Cardiac fibroblast (primary cell): ENCODE results near the gene GLT6D1.

Experiments
- DNase-seq, 2 donors: peaks; one replicate each; pipeline versions ENCODE4 v3.0.0 to v3.0.0-alpha.2; 2010; ENCODE audit warnings: low read depth in 2 of 2
- H3K4me3 ChIP-seq, 2 donors: replicated peaks in 1 of 2; 1 replicate in 1 of 2; 2 replicates in 1 of 2; pipeline ENCODE4 v1.5.1; 2011; ENCODE audit warnings: low read depth in 2 of 2, low read length in 2 of 2, mild to moderate bottlenecking in 2 of 2, moderate library complexity in 1 of 2
- CTCF ChIP-seq: IDR thresholded peaks from one replicate; pipeline ENCODE4 v1.5.1; 2011; ENCODE audit warnings: low read depth, mild to moderate bottlenecking, low read length, inconsistent platforms

The GLT6D1 gene

GRCh38 chr9:135591506-135592330 is 47.6 kb downstream of the GLT6D1 start:
- TF ChIP-seq CTCF: no peak
- no peak overlapping the region for H3K4me3 ChIP-seq
- no peak for DNase-seq

- TF ChIP-seq CTCF: no peak
- H3K4me3 ChIP-seq: no peak overlapping the region
- DNase-seq: no peak
Measured at GRCh38 chr9:135590486-135591079, 48.8 kb downstream of the GLT6D1 start.

GRCh38 chr9:135589596-135590485 is 49.5 kb downstream of the GLT6D1 start:
- H3K4me3 ChIP-seq: no peak overlapping the region
- TF ChIP-seq CTCF: no peak
- no peak for DNase-seq

GRCh38 chr9:135588886-135589595 is 50.3 kb downstream of the GLT6D1 start:
- DNase-seq: no peak
- no peak overlapping the region for H3K4me3 ChIP-seq
- no peak for TF ChIP-seq CTCF

GRCh38 chr9:135588371-135588770 is 51.0 kb downstream of the GLT6D1 start:
- DNase-seq: no peak
- TF ChIP-seq CTCF: no peak
- H3K4me3 ChIP-seq: no peak overlapping the region

- no peak for TF ChIP-seq CTCF
- DNase-seq: peak in 1 of 2 donors; percentile 31
- H3K4me3 ChIP-seq: no peak overlapping the region
Measured at GRCh38 chr9:135587658-135588057, 51.7 kb downstream of the GLT6D1 start.
